GM18907 (cell line): ENCODE results near the gene KIAA0825.

Source experiments
- ATAC-seq: cut with Tn5 transposase; IDR thresholded peaks from one replicate; pipeline ENCODE4 v1.9.1; 2021; ENCODE audit warnings: mild to moderate bottlenecking, moderate library complexity; ENCODE audit not compliant: unreplicated experiment

KIAA0825 gene

GRCh38 chr5:94618493-94619328 lies at the start of gene KIAA0825, which contains the start of gene SLF1:
KIAA0825 (minus strand) TSS chr5:94618604; CDS start chr5:94537126, 81,478 bp downstream.
SLF1 (plus strand) TSS chr5:94618669; CDS start chr5:94628811, 10,142 bp downstream.
- ATAC-seq, result peak; percentile 98

GRCh38 chr5:94667937-94668336 lies 49.5 kb upstream of the KIAA0825 start:
- ATAC-seq, result no peak

- no peak for ATAC-seq
These were observed 42.7 kb upstream of the KIAA0825 start for GRCh38 chr5:94661086-94661485.

GRCh38 chr5:94660506-94660905 lies 42.1 kb upstream of the KIAA0825 start:
- no peak for ATAC-seq

- ATAC-seq, result no peak
These were observed 39.9 kb upstream of the KIAA0825 start for GRCh38 chr5:94658272-94658671.

- no peak for ATAC-seq
These were observed 31.5 kb upstream of the KIAA0825 start for GRCh38 chr5:94649874-94650273.

- no peak for ATAC-seq
These were observed 28.4 kb upstream of the KIAA0825 start for GRCh38 chr5:94646758-94647157.

GRCh38 chr5:94645053-94645452 lies 26.6 kb upstream of the KIAA0825 start:
- ATAC-seq, result no peak

GRCh38 chr5:94640176-94640575 lies 21.8 kb upstream of the KIAA0825 start:
- no peak for ATAC-seq

GRCh38 chr5:94632024-94632423 lies 13.6 kb upstream of the KIAA0825 start:
- ATAC-seq, result peak; percentile 99

- ATAC-seq, result no peak
These were observed 8.8 kb upstream of the KIAA0825 start for GRCh38 chr5:94627191-94627590.

- no peak for ATAC-seq
These were observed 5.5 kb upstream of the KIAA0825 start for GRCh38 chr5:94623877-94624276.

GRCh38 chr5:94623011-94623410 lies 4.6 kb upstream of the KIAA0825 start:
- no peak for ATAC-seq

GRCh38 chr5:94621763-94622162 lies 3.4 kb upstream of the KIAA0825 start:
- ATAC-seq, result no peak

GRCh38 chr5:94620256-94620655 lies 1.9 kb upstream of the KIAA0825 start:
- ATAC-seq, result no peak

GRCh38 chr5:94618029-94618492 lies 343 bp downstream of the KIAA0825 start:
- ATAC-seq, result peak; percentile 44

GRCh38 chr5:94615862-94616261 lies 2.5 kb downstream of the KIAA0825 start:
- no peak for ATAC-seq

- no peak for ATAC-seq
These were observed 4.1 kb downstream of the KIAA0825 start for GRCh38 chr5:94614156-94614805.

- no peak for ATAC-seq
These were observed 4.8 kb downstream of the KIAA0825 start for GRCh38 chr5:94613583-94613982.

- ATAC-seq, result no peak
These were observed 23.0 kb downstream of the KIAA0825 start for GRCh38 chr5:94595281-94595840.

GRCh38 chr5:94577466-94578245 lies 40.7 kb downstream of the KIAA0825 start:
- peak; percentile 86 for ATAC-seq
